Effector memory CD8-positive, alpha-beta T cell (primary cell): ENCODE data around the gene YPEL4.

ENCODE experiments used
- ATAC-seq: fragments of 150-1000 bp; cut with Tn5 transposase; replicated peaks from 2 replicates; pipeline ENCODE4 v1.10.0; 2021; ENCODE audit warnings: mild to moderate bottlenecking, moderate library complexity
- DNase-seq, 3 experiments: peaks; one replicate each; pipeline ENCODE4 v3.0.0; 2021
- H3K27ac Mint-ChIP-seq, 2 donors: one replicate each; pipeline ENCODE4 v1.8.0; 2022; ENCODE audit warnings: mild to moderate bottlenecking in 2 of 2, mixed read lengths in 2 of 2, moderate library complexity in 2 of 2
- H3K27me3 Mint-ChIP-seq, 2 donors: one replicate each; pipeline ENCODE4 v1.8.0; 2022; ENCODE audit warnings: mixed read lengths in 2 of 2
- H3K36me3 Mint-ChIP-seq: one replicate; pipeline ENCODE4 v1.8.0; 2022; ENCODE audit warnings: mild to moderate bottlenecking, moderate library complexity, mixed read lengths; ENCODE audit not compliant: insufficient read depth
- H3K4me1 Mint-ChIP-seq, 2 donors: one replicate each; pipeline ENCODE4 v1.8.0; 2022; ENCODE audit warnings: low read depth in 2 of 2, mixed read lengths in 2 of 2
- H3K4me3 Mint-ChIP-seq, 2 donors: one replicate each; pipeline ENCODE4 v1.8.0; 2022; ENCODE audit warnings: mild to moderate bottlenecking in 2 of 2, mixed read lengths in 2 of 2, moderate library complexity in 2 of 2
- H3K9me3 Mint-ChIP-seq, 2 donors: one replicate each; pipeline ENCODE4 v1.8.0; 2022; ENCODE audit warnings: mixed read lengths in 2 of 2

The YPEL4 gene

GRCh38 chr11:57635246-57635645 lies 14.5 kb downstream of the YPEL4 start:
- DNase-seq: no peak
- Mint-ChIP-seq H3K4me3 (no peak overlapping the region), H3K36me3 (no peaks in the 10 kb centered on the region), H3K27me3 (peaks cover 54 to 63% of the 10 kb centered on the region in 2 donors), H3K9me3 (no peaks in the 10 kb centered on the region), H3K27ac (no peak overlapping the region), H3K4me1 (peaks cover 14 to 15% of the 10 kb centered on the region in 2 donors)
- no peak for ATAC-seq

DNA sequence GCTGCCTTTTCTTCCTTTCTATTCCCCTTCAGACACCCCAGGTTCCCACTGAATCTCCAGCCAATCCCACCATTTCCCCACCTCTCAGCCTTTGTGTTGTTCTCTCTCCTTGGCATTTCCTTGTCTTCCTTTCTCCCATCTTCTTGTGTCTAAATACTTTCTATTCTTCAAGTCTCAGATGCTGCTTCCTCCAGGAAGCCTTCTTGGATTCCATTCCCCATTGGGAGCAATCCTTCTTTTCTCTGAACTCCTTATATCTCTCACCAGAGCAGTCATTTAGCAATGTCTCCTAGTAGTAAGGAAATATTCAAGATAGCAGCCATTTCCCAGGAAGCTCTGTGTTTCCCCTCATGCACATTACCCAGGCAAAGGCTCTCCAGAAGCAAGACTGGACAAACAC lies 15.4 kb downstream of the YPEL4 start:
- DNase-seq (no peak), ATAC-seq (no peak)
- Mint-ChIP-seq H3K9me3 (no peaks in the 10 kb centered on the region), H3K27me3 (peaks cover 54 to 62% of the 10 kb centered on the region in 2 donors), H3K4me1 (peaks cover 14 to 15% of the 10 kb centered on the region in 2 donors), H3K27ac (no peak overlapping the region), H3K4me3 (no peak overlapping the region), H3K36me3 (no peaks in the 10 kb centered on the region)

- H3K9me3 Mint-ChIP-seq: no peaks in the 10 kb centered on the region
- H3K27me3 Mint-ChIP-seq: peaks cover 49 to 54% of the 10 kb centered on the region in 2 donors
- peaks cover 8 to 10% of the 10 kb centered on the region in 2 donors for H3K4me1 Mint-ChIP-seq
- ATAC-seq (no peak), DNase-seq (no peak)
- H3K4me3 Mint-ChIP-seq: no peak overlapping the region
- no peaks in the 10 kb centered on the region for H3K36me3 Mint-ChIP-seq
- H3K27ac Mint-ChIP-seq: no peak overlapping the region
Observed at GRCh38 chr11:57633394-57634070, 16.2 kb downstream of the YPEL4 start.

GRCh38 chr11:57632116-57632515 lies 17.6 kb downstream of the YPEL4 start:
- Mint-ChIP-seq H3K9me3 (no peaks in the 10 kb centered on the region), H3K27ac (no peak overlapping the region), H3K4me3 (no peak overlapping the region), H3K4me1 (no peaks in the 10 kb centered on the region), H3K27me3 (peaks cover 35 to 40% of the 10 kb centered on the region in 2 donors), H3K36me3 (no peaks in the 10 kb centered on the region)
- no peak for DNase-seq
- ATAC-seq: no peak

DNA sequence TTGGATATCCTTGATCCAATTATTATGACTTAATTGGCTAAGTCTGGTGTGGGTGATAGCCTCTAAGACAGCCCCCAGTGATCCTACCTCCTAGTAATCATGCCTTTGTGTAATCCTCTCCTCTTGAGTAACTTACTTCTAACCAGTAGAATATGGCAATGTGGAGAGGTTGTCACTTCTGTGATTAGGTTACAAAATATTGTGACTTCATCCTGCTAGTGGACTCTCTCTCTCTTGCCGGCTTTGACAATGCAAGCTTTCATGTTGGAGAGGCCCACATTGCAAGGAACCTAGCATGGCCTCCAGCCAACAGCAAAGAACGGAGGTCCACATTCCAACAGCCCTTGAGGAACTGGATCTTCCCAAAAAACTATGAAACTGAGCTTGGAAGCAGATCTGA lies 19.5 kb downstream of the YPEL4 start:
- H3K36me3 Mint-ChIP-seq: no peaks in the 10 kb centered on the region
- no peak overlapping the region for H3K4me3 Mint-ChIP-seq
- no peak for DNase-seq
- no peaks in the 10 kb centered on the region for H3K9me3 Mint-ChIP-seq
- no peak for ATAC-seq
- H3K27ac Mint-ChIP-seq: no peak overlapping the region
- no peaks in the 10 kb centered on the region for H3K4me1 Mint-ChIP-seq
- peaks cover 28 to 31% of the 10 kb centered on the region in 2 donors for H3K27me3 Mint-ChIP-seq

DNA sequence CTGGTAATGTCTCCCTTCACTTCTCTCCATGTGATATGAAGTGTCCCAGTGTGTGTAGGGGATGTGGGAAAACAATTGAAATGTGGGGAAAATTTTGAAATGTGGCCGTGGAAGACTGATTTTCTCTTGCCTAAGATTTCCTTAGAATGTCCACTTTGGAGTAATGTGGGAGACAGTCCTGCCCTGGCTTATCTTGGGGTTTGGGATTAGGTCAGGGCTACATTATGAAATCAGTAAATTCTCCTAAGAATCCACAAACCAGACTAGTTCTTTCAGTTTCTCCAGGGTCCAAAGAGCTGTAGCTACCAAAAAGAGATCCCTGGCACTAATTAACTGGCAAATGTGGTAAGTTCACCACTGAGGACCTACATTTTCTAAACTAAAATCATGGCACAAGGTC lies 22.8 kb downstream of the YPEL4 start:
- Mint-ChIP-seq H3K27ac (no peak overlapping the region), H3K4me1 (no peaks in the 10 kb centered on the region), H3K27me3 (peaks cover 20 to 21% of the 10 kb centered on the region in 2 donors), H3K4me3 (no peak overlapping the region), H3K9me3 (no peaks in the 10 kb centered on the region), H3K36me3 (no peaks in the 10 kb centered on the region)
- ATAC-seq: no peak
- DNase-seq: no peak

DNA sequence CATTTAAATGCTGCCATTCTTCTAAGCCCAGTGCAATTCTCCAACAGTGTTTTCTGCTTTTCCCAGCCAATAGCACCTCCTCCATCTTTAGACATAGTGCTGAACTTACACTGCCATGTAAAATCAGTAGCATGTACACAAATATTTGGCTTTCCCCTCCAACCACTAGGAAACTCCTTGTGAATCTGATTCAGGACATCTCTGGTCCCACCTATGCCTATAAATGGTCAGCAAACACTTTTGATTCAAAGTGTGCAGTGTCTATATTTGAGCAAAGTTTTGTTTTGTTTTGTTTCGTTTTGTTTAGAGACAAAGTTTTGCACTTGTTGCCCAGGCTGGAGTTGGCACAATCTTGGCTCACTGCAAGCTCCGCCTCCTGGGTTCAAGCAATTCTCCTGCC lies 24.8 kb downstream of the YPEL4 start:
- DNase-seq (no peak), ATAC-seq (no peak)
- no peak overlapping the region for H3K27ac Mint-ChIP-seq
- H3K36me3 Mint-ChIP-seq: no peaks in the 10 kb centered on the region
- peaks cover 0 to 1% of the 10 kb centered on the region in 2 donors for H3K9me3 Mint-ChIP-seq
- H3K27me3 Mint-ChIP-seq: peaks cover 14 to 23% of the 10 kb centered on the region in 2 donors
- no peak overlapping the region for H3K4me3 Mint-ChIP-seq
- no peaks in the 10 kb centered on the region for H3K4me1 Mint-ChIP-seq

DNA sequence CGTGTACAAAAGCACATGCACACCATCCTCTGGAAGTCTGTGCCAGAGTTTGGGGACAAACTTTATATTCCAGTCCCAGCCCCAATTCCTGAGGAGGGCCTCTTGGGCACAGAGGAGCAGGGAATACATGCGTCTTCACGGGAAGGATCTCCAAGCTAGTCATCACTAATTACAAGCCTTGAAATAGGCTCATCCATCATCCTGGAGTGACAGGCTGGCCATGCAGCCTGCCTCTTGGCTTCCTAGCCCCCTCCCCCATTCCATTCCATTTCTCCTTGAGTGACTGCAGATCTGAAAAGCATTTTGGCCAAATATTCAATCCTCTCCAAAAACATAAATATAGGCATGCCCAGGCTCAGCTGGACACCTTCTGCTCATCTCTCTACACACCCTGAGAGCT lies 27.4 kb downstream of the YPEL4 start:
- no peaks in the 10 kb centered on the region for H3K4me1 Mint-ChIP-seq
- peaks cover 14 to 23% of the 10 kb centered on the region in 2 donors for H3K27me3 Mint-ChIP-seq
- H3K9me3 Mint-ChIP-seq: peaks cover 0 to 3% of the 10 kb centered on the region in 2 donors
- no peak for ATAC-seq
- no peak overlapping the region for H3K4me3 Mint-ChIP-seq
- no peak overlapping the region for H3K27ac Mint-ChIP-seq
- H3K36me3 Mint-ChIP-seq: no peaks in the 10 kb centered on the region
- DNase-seq: no peak

- Mint-ChIP-seq H3K9me3 (peaks cover 0 to 3% of the 10 kb centered on the region in 2 donors), H3K4me1 (no peaks in the 10 kb centered on the region), H3K27ac (no peak overlapping the region), H3K36me3 (no peaks in the 10 kb centered on the region), H3K4me3 (no peak overlapping the region), H3K27me3 (peaks cover 32 to 34% of the 10 kb centered on the region in 2 donors)
- no peak for ATAC-seq
- DNase-seq: no peak
Observed at GRCh38 chr11:57620467-57620866, 29.2 kb downstream of the YPEL4 start.

- H3K4me3 Mint-ChIP-seq: no peak overlapping the region
- no peaks in the 10 kb centered on the region for H3K4me1 Mint-ChIP-seq
- peaks cover 41 to 44% of the 10 kb centered on the region in 2 donors for H3K27me3 Mint-ChIP-seq
- H3K36me3 Mint-ChIP-seq: no peaks in the 10 kb centered on the region
- DNase-seq: no peak
- no peak for ATAC-seq
- peaks cover 0 to 3% of the 10 kb centered on the region in 2 donors for H3K9me3 Mint-ChIP-seq
- H3K27ac Mint-ChIP-seq: no peak overlapping the region
Observed at GRCh38 chr11:57619331-57619730, 30.4 kb downstream of the YPEL4 start.

DNA sequence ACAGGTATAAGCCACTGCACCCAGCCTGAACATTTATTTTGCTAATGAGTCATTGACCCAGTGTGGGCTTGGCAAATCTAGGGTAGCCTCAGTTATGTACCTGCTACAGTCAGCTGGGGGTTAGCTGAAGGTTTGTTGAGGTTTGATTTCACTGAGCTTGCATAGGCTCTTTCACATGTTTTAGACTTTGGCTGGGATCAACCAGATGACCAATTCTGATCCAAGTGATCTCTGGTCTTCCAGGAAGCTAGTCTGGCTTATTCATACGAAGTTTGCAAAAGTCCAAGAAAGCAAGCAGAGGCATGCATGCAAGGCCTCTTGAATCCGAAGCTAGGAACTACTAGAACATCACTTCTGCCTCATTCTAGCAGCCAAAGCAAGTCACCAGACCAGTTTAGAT lies 31.3 kb downstream of the YPEL4 start:
- DNase-seq (no peak), ATAC-seq (no peak)
- Mint-ChIP-seq H3K4me3 (no peak overlapping the region), H3K4me1 (no peaks in the 10 kb centered on the region), H3K27ac (no peak overlapping the region), H3K27me3 (peaks cover 41 to 52% of the 10 kb centered on the region in 2 donors), H3K36me3 (no peaks in the 10 kb centered on the region), H3K9me3 (peaks cover 0 to 3% of the 10 kb centered on the region in 2 donors)

GRCh38 chr11:57616595-57616994 lies 33.1 kb downstream of the YPEL4 start:
- peaks cover 28 to 56% of the 10 kb centered on the region in 2 donors for H3K27me3 Mint-ChIP-seq
- ATAC-seq (no peak), DNase-seq (no peak)
- no peaks in the 10 kb centered on the region for H3K4me1 Mint-ChIP-seq
- no peak overlapping the region for H3K4me3 Mint-ChIP-seq
- no peaks in the 10 kb centered on the region for H3K36me3 Mint-ChIP-seq
- peaks cover 0 to 3% of the 10 kb centered on the region in 2 donors for H3K9me3 Mint-ChIP-seq
- H3K27ac Mint-ChIP-seq: no peak overlapping the region

GRCh38 chr11:57615308-57615707 lies 34.4 kb downstream of the YPEL4 start:
- ATAC-seq: no peak
- no peak for DNase-seq
- no peak overlapping the region for H3K27ac Mint-ChIP-seq
- H3K36me3 Mint-ChIP-seq: no peaks in the 10 kb centered on the region
- no peaks in the 10 kb centered on the region for H3K4me1 Mint-ChIP-seq
- H3K4me3 Mint-ChIP-seq: no peak overlapping the region
- H3K9me3 Mint-ChIP-seq: peaks cover 0 to 1% of the 10 kb centered on the region in 2 donors
- peaks cover 25 to 66% of the 10 kb centered on the region in 2 donors for H3K27me3 Mint-ChIP-seq

DNA sequence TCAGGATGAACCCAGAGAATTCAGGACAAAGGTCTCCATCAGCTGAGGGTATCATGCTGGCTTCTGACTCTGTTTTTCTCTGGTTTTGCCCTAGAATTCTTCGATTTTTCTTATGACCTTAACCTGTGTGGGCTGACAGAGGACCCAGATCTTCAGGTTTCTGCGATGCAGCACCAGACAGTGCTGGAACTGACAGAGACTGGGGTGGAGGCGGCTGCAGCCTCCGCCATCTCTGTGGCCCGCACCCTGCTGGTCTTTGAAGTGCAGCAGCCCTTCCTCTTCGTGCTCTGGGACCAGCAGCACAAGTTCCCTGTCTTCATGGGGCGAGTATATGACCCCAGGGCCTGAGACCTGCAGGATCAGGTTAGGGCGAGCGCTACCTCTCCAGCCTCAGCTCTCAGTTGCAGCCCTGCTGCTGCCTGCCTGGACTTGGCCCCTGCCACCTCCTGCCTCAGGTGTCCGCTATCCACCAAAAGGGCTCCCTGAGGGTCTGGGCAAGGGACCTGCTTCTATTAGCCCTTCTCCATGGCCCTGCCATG lies 35.4 kb downstream of the YPEL4 start:
- Mint-ChIP-seq H3K4me3 (no peak overlapping the region), H3K36me3 (no peaks in the 10 kb centered on the region), H3K27ac (no peak overlapping the region), H3K27me3 (peaks cover 25 to 75% of the 10 kb centered on the region in 2 donors), H3K4me1 (no peaks in the 10 kb centered on the region), H3K9me3 (peaks cover 0 to 1% of the 10 kb centered on the region in 2 donors)
- DNase-seq: no peak
- no peak for ATAC-seq
